Esophagus (tissue), 2 donors: ENCODE results near the gene AFAP1L1. TPM values are rescaled to one million over a fixed set of nuclear protein-coding genes. Genes with fewer than 3 reads are reported as not detected.

Experiments
- H3K27ac ChIP-seq, 2 donors: one replicate each; pipeline ENCODE4 v1.5.1; 2013; ENCODE audit warnings: low read depth in 2 of 2, mild to moderate bottlenecking in 2 of 2, inconsistent platforms in 1 of 2, low read length in 1 of 2, moderate library complexity in 1 of 2
- H3K27me3 ChIP-seq, 2 donors: one replicate each; pipeline ENCODE4 v1.6.1; 2013; ENCODE audit warnings: low read length in 2 of 2, control low read depth in 1 of 2, mild to moderate bottlenecking in 1 of 2; ENCODE audit not compliant: insufficient read depth in 2 of 2, control insufficient read depth in 1 of 2
- H3K36me3 ChIP-seq, 2 donors: one replicate each; pipeline ENCODE4 v1.6.1; 2013; ENCODE audit warnings: low read length in 1 of 2; ENCODE audit not compliant: control insufficient read depth in 2 of 2, insufficient read depth in 2 of 2
- H3K4me1 ChIP-seq, 2 donors: one replicate each; pipeline ENCODE4 v1.6.1; 2013; ENCODE audit warnings: low read length in 1 of 2; ENCODE audit not compliant: control insufficient read depth in 2 of 2, insufficient read depth in 2 of 2
- H3K4me3 ChIP-seq, 2 donors: one replicate each; pipeline ENCODE4 v1.5.1; 2013; ENCODE audit warnings: low read length in 2 of 2, mild to moderate bottlenecking in 2 of 2, low read depth in 1 of 2, moderate library complexity in 1 of 2
- H3K9me3 ChIP-seq, 2 donors: one replicate each; pipeline ENCODE4 v1.6.1; 2013; ENCODE audit warnings: mild to moderate bottlenecking in 2 of 2, low read depth in 1 of 2, low read length in 1 of 2, moderate library complexity in 1 of 2; ENCODE audit not compliant: control insufficient read depth in 2 of 2, insufficient read depth in 1 of 2
- WGBS, 2 donors: extraction: QIAGEN DNeasy Blood & Tissue Kit; methylation state at CpG; one replicate each; pipeline ENCODE4 v1.1.7; 2013; 5-methylcytosine and 5-hydroxymethylcytosine counted together
- polyA plus RNA-seq, 2 donors: library from polyadenylated mRNA; stranded (reverse); fragments of 200-250 nt; gene quantifications; one replicate each; pipeline ENCODE4 v1.2.3, GENCODE V29; 2013
- donor health status: healthy with polysubstance abuse.
- donor health status: Bipolar disorder and iron deficiency.

Gene AFAP1L1
- polyA plus RNA-seq, 2 donors, result 2.1 to 2.6 TPM

GRCh38 chr5:149297340-149298025 lies 25.8 kb downstream of the AFAP1L1 start:
- Histone ChIP-seq H3K27me3 (no peaks in the 10 kb centered on the region), H3K9me3 (no peaks in the 10 kb centered on the region), H3K27ac (peak overlapping the region in 1 of 2 donors; percentile 33), H3K36me3 (peaks cover 0 to 3% of the 10 kb centered on the region in 2 donors), H3K4me3 (no peak overlapping the region), H3K4me1 (peaks cover 0 to 2% of the 10 kb centered on the region in 2 donors)
- 80 to 82% methylated on average over 5 of the region's 5 CpGs for WGBS, 2 donors

- peak overlapping the region in 1 of 2 donors; percentile 33 for H3K27ac ChIP-seq
- whole genome bisulfite sequencing, 2 donors, result 53 to 72% methylated on average over 1 of the region's 1 CpG
- H3K4me3 ChIP-seq, result no peak overlapping the region
- peaks cover 0 to 2% of the 10 kb centered on the region in 2 donors for H3K4me1 ChIP-seq
- H3K9me3 ChIP-seq, result no peaks in the 10 kb centered on the region
- peaks cover 0 to 3% of the 10 kb centered on the region in 2 donors for H3K36me3 ChIP-seq
- H3K27me3 ChIP-seq, result no peaks in the 10 kb centered on the region
Observed at GRCh38 chr5:149298163-149298562, 26.5 kb downstream of the AFAP1L1 start.

GRCh38 chr5:149298842-149299404 lies 27.3 kb downstream of the AFAP1L1 start:
- Histone ChIP-seq H3K27ac (peak overlapping the region in 1 of 2 donors; percentile 6), H3K36me3 (peaks cover 0 to 3% of the 10 kb centered on the region in 2 donors), H3K27me3 (no peaks in the 10 kb centered on the region), H3K4me1 (peaks cover 0 to 2% of the 10 kb centered on the region in 2 donors), H3K4me3 (no peak overlapping the region), H3K9me3 (no peaks in the 10 kb centered on the region)
- 55 to 73% methylated on average over 11 of the region's 11 CpGs for WGBS, 2 donors

- H3K9me3 ChIP-seq, result no peaks in the 10 kb centered on the region
- WGBS, 2 donors, result 68 to 75% methylated on average over 13 to 14 of the region's 14 CpGs
- H3K27ac ChIP-seq, result peak overlapping the region in 1 of 2 donors; percentile 6
- peaks cover 0 to 5% of the 10 kb centered on the region in 2 donors for H3K4me1 ChIP-seq
- H3K4me3 ChIP-seq, result no peak overlapping the region
- H3K27me3 ChIP-seq, result no peaks in the 10 kb centered on the region
- peaks cover 0 to 3% of the 10 kb centered on the region in 2 donors for H3K36me3 ChIP-seq
Observed at GRCh38 chr5:149299451-149300054, 27.9 kb downstream of the AFAP1L1 start.

- WGBS, 2 donors, result 85 to 88% methylated on average over 6 of the region's 6 CpGs
- Histone ChIP-seq H3K27me3 (no peaks in the 10 kb centered on the region), H3K4me1 (peaks cover 0 to 3% of the 10 kb centered on the region in 2 donors), H3K36me3 (peaks cover 0 to 3% of the 10 kb centered on the region in 2 donors), H3K4me3 (no peak overlapping the region), H3K9me3 (no peaks in the 10 kb centered on the region), H3K27ac (no peak overlapping the region)
Observed at GRCh38 chr5:149300441-149300840, 28.8 kb downstream of the AFAP1L1 start.

- no peaks in the 10 kb centered on the region for H3K9me3 ChIP-seq
- 89 to 91% methylated on average over 13 of the region's 13 CpGs for WGBS, 2 donors
- H3K4me3 ChIP-seq, result no peak overlapping the region
- H3K4me1 ChIP-seq, result peaks cover 0 to 3% of the 10 kb centered on the region in 2 donors
- no peak overlapping the region for H3K27ac ChIP-seq
- H3K36me3 ChIP-seq, result peaks cover 0 to 3% of the 10 kb centered on the region in 2 donors
- H3K27me3 ChIP-seq, result no peaks in the 10 kb centered on the region
Observed at GRCh38 chr5:149301049-149301743, 29.5 kb downstream of the AFAP1L1 start.

- no peaks in the 10 kb centered on the region for H3K27me3 ChIP-seq
- WGBS, 2 donors, result 75 to 82% methylated on average over 8 of the region's 8 CpGs
Observed at GRCh38 chr5:149301744-149302380, 30.2 kb downstream of the AFAP1L1 start.

GRCh38 chr5:149302641-149303040 lies 31.0 kb downstream of the AFAP1L1 start:
- peaks cover 0 to 3% of the 10 kb centered on the region in 2 donors for H3K36me3 ChIP-seq
- no peak overlapping the region for H3K4me3 ChIP-seq
- no peak overlapping the region for H3K27ac ChIP-seq
- H3K27me3 ChIP-seq, result no peaks in the 10 kb centered on the region
- H3K9me3 ChIP-seq, result no peaks in the 10 kb centered on the region
- H3K4me1 ChIP-seq, result peaks cover 0 to 3% of the 10 kb centered on the region in 2 donors
- WGBS, 2 donors, result 90 to 92% methylated on average over 5 of the region's 5 CpGs

More at GRCh38 chr5:149301744-149302380, 30.2 kb downstream of the AFAP1L1 start:
- H3K4me1 ChIP-seq, result peaks cover 0 to 3% of the 10 kb centered on the region in 2 donors
- no peaks in the 10 kb centered on the region for H3K9me3 ChIP-seq
- no peak overlapping the region for H3K27ac ChIP-seq
- H3K36me3 ChIP-seq, result peaks cover 0 to 3% of the 10 kb centered on the region in 2 donors
- no peak overlapping the region for H3K4me3 ChIP-seq

GRCh38 chr5:149303210-149303609 lies 31.6 kb downstream of the AFAP1L1 start:
- Histone ChIP-seq H3K27ac (no peak overlapping the region), H3K36me3 (peaks cover 0 to 3% of the 10 kb centered on the region in 2 donors)
- WGBS, 2 donors, result 78 to 81% methylated on average over 4 of the region's 4 CpGs

More at GRCh38 chr5:149303210-149303609, 31.6 kb downstream of the AFAP1L1 start:
- Histone ChIP-seq H3K27me3 (no peaks in the 10 kb centered on the region), H3K4me1 (peaks cover 0 to 3% of the 10 kb centered on the region in 2 donors), H3K4me3 (no peak overlapping the region), H3K9me3 (no peaks in the 10 kb centered on the region)
